Calu3 (cell line): Measurements from ENCODE around the gene FOXP4. TPM values are rescaled to one million over a fixed set of nuclear protein-coding genes. Genes with fewer than 3 reads are reported as not detected.

Experiments used
- BruUV-seq: library from RNA; stranded (reverse); fragments of 400-500 nt; replicated peaks from 2 replicates; lab custom pipeline; 2021; lab: Mats Ljungman, UMichigan
- CTCF ChIA-PET: fragments of 300-600 bp; sonication (Branson Sonifier 250); formaldehyde crosslinking; loops from one replicate; lab custom pipeline; 2022; ENCODE audit warnings: antibody characterized with exemption; lab: Charles Lee
- DNase-seq: peaks from one replicate; pipeline ENCODE4 v3.0.0; 2022
- H3K27ac Mint-ChIP-seq: one replicate; pipeline ENCODE4 v1.8.0; 2022; ENCODE audit warnings: mixed read lengths; ENCODE audit not compliant: unreplicated experiment
- H3K27me3 Mint-ChIP-seq: one replicate; pipeline ENCODE4 v1.8.0; 2022; ENCODE audit warnings: mixed read lengths; ENCODE audit not compliant: unreplicated experiment
- H3K36me3 Mint-ChIP-seq: one replicate; pipeline ENCODE4 v1.8.0; 2022; ENCODE audit warnings: mild to moderate bottlenecking, moderate library complexity, mixed read lengths; ENCODE audit not compliant: insufficient read depth, unreplicated experiment
- H3K4me1 Mint-ChIP-seq: one replicate; pipeline ENCODE4 v1.8.0; 2022; ENCODE audit warnings: mild to moderate bottlenecking, low read depth, mixed read lengths; ENCODE audit not compliant: unreplicated experiment
- H3K4me3 Mint-ChIP-seq: one replicate; pipeline ENCODE4 v1.8.0; 2022; ENCODE audit warnings: mild to moderate bottlenecking, low read depth, moderate library complexity, mixed read lengths; ENCODE audit not compliant: unreplicated experiment
- H3K9me3 Mint-ChIP-seq: one replicate; pipeline ENCODE4 v1.8.0; 2022; ENCODE audit warnings: low read depth, mixed read lengths; ENCODE audit not compliant: unreplicated experiment
- CTCF ChIP-seq: fragments of 200-600 bp; IDR thresholded peaks from one replicate; pipeline ENCODE4 v1.8.0; 2022; ENCODE audit warnings: antibody characterized with exemption; ENCODE audit not compliant: unreplicated experiment
- intact Hi-C: fragments of 100-400 bp; cut with micrococcal nuclease; formaldehyde crosslinking; loops from one replicate; pipeline ENCODE4 v1.10.0; 2022; ENCODE audit not compliant: unreplicated experiment
- total RNA-seq: library from RNA; stranded (reverse); gene quantifications from 2 replicates; pipeline ENCODE4 v1.2.3, GENCODE V29; 2022

Gene FOXP4
- total RNA-seq, 1 experiment from 2014 or later: 47.8 TPM

- Mint-ChIP-seq H3K36me3 (no peaks in the 10 kb centered on the region), H3K9me3 (no peaks in the 10 kb centered on the region), H3K4me1 (no peaks in the 10 kb centered on the region), H3K4me3 (no peak overlapping the region), H3K27ac (no peak overlapping the region), H3K27me3 (peaks cover 10% of the 10 kb centered on the region)
- CTCF ChIA-PET: no interaction called here
- intact Hi-C loops: no loop called here
- DNase-seq: no peak
- BruUV-seq: no TSS peak
- no peak for TF ChIP-seq CTCF
These were observed 17.1 kb upstream of the FOXP4 start for GRCh38 chr6:41529049-41529448.

- Mint-ChIP-seq H3K4me1 (no peaks in the 10 kb centered on the region), H3K9me3 (no peaks in the 10 kb centered on the region), H3K4me3 (no peak overlapping the region), H3K27me3 (peaks cover under 1% of the 10 kb centered on the region), H3K36me3 (no peaks in the 10 kb centered on the region), H3K27ac (no peak overlapping the region)
- no peak for DNase-seq
- no peak for TF ChIP-seq CTCF
- CTCF ChIA-PET: no interaction called here
- intact Hi-C loops: no loop called here
- no TSS peak for BruUV-seq
These were observed 16.2 kb upstream of the FOXP4 start for GRCh38 chr6:41529970-41530369.

- BruUV-seq: no TSS peak
- H3K9me3 Mint-ChIP-seq: no peaks in the 10 kb centered on the region
- H3K4me3 Mint-ChIP-seq: no peak overlapping the region
- DNase-seq: no peak
- H3K27ac Mint-ChIP-seq: no peak overlapping the region
- peaks cover under 1% of the 10 kb centered on the region for H3K4me1 Mint-ChIP-seq
- CTCF ChIA-PET: no interaction called here
- TF ChIP-seq CTCF: no peak
- intact Hi-C loops: no loop called here
- H3K36me3 Mint-ChIP-seq: no peaks in the 10 kb centered on the region
- no peaks in the 10 kb centered on the region for H3K27me3 Mint-ChIP-seq
These were observed 15.7 kb upstream of the FOXP4 start for GRCh38 chr6:41530476-41530875.

- BruUV-seq: no TSS peak
- Mint-ChIP-seq H3K27ac (no peak overlapping the region), H3K36me3 (no peaks in the 10 kb centered on the region), H3K27me3 (no peaks in the 10 kb centered on the region), H3K4me3 (no peak overlapping the region), H3K9me3 (no peaks in the 10 kb centered on the region), H3K4me1 (peaks cover 6% of the 10 kb centered on the region)
- CTCF ChIA-PET: no interaction called here
- intact Hi-C loops: no loop called here
- no peak for TF ChIP-seq CTCF
- DNase-seq: no peak
These were observed 15.2 kb upstream of the FOXP4 start for GRCh38 chr6:41531016-41531415.
